GM19438 (cell line): Measurements from ENCODE around the gene TRAF3IP3.
A peak's percentile ranks its signal among the peaks of the same experiment; 100 is the strongest.

ENCODE experiments used
- ATAC-seq: cut with Tn5 transposase; IDR thresholded peaks from one replicate; pipeline ENCODE4 v1.9.1; 2021; ENCODE audit warnings: low read depth; ENCODE audit not compliant: unreplicated experiment

TRAF3IP3 gene

GRCh38 chr1:209755926-209756614 lies at the start of gene TRAF3IP3:
Gene TRAF3IP3 (plus strand): TSS chr1:209756053. CDS start chr1:209760040, 3,987 bp downstream.
- peak; percentile 68 for ATAC-seq

- ATAC-seq, result no peak
These were observed 49.2 kb upstream of the TRAF3IP3 start for GRCh38 chr1:209706622-209707021.

GRCh38 chr1:209707308-209707707 lies 48.5 kb upstream of the TRAF3IP3 start:
- no peak for ATAC-seq

- ATAC-seq, result no peak
These were observed 47.6 kb upstream of the TRAF3IP3 start for GRCh38 chr1:209708297-209708696.

- ATAC-seq, result no peak
These were observed 45.8 kb upstream of the TRAF3IP3 start for GRCh38 chr1:209710093-209710492.

- ATAC-seq, result no peak
These were observed 45.0 kb upstream of the TRAF3IP3 start for GRCh38 chr1:209710847-209711246.

GRCh38 chr1:209714338-209714737 lies 41.5 kb upstream of the TRAF3IP3 start:
- no peak for ATAC-seq

- no peak for ATAC-seq
These were observed 40.5 kb upstream of the TRAF3IP3 start for GRCh38 chr1:209715314-209715713.

GRCh38 chr1:209717818-209718217 lies 38.0 kb upstream of the TRAF3IP3 start:
- no peak for ATAC-seq

GRCh38 chr1:209720326-209720725 lies 35.5 kb upstream of the TRAF3IP3 start:
- no peak for ATAC-seq

GRCh38 chr1:209720826-209721225 lies 35.0 kb upstream of the TRAF3IP3 start:
- ATAC-seq, result no peak

GRCh38 chr1:209721323-209721722 lies 34.5 kb upstream of the TRAF3IP3 start:
- no peak for ATAC-seq

- ATAC-seq, result no peak
These were observed 32.6 kb upstream of the TRAF3IP3 start for GRCh38 chr1:209723265-209723664.

- ATAC-seq, result no peak
These were observed 31.8 kb upstream of the TRAF3IP3 start for GRCh38 chr1:209723756-209724693.

- ATAC-seq, result no peak
These were observed 28.6 kb upstream of the TRAF3IP3 start for GRCh38 chr1:209727286-209727685.

- ATAC-seq, result no peak
These were observed 28.1 kb upstream of the TRAF3IP3 start for GRCh38 chr1:209727785-209728184.

GRCh38 chr1:209728466-209728865 lies 27.4 kb upstream of the TRAF3IP3 start:
- no peak for ATAC-seq

- no peak for ATAC-seq
These were observed 26.4 kb upstream of the TRAF3IP3 start for GRCh38 chr1:209729436-209729835.

GRCh38 chr1:209732725-209733124 lies 23.1 kb upstream of the TRAF3IP3 start:
- no peak for ATAC-seq

- ATAC-seq, result no peak
These were observed 22.3 kb upstream of the TRAF3IP3 start for GRCh38 chr1:209733409-209734192.
